ENCODE data around the gene OVCH2.
"Not testable (repeated sequence)": the region's sequence is repeated elsewhere in the genome, so short reads cannot be mapped to it uniquely, and the experiment has no call there.

Gene OVCH2, protein sequence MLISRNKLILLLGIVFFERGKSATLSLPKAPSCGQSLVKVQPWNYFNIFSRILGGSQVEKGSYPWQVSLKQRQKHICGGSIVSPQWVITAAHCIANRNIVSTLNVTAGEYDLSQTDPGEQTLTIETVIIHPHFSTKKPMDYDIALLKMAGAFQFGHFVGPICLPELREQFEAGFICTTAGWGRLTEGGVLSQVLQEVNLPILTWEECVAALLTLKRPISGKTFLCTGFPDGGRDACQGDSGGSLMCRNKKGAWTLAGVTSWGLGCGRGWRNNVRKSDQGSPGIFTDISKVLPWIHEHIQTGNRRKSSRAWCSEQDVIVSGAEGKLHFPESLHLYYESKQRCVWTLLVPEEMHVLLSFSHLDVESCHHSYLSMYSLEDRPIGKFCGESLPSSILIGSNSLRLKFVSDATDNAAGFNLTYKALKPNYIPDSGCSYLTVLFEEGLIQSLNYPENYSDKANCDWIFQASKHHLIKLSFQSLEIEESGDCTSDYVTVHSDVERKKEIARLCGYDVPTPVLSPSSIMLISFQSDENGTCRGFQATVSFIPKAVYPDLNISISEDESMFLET

DNA sequence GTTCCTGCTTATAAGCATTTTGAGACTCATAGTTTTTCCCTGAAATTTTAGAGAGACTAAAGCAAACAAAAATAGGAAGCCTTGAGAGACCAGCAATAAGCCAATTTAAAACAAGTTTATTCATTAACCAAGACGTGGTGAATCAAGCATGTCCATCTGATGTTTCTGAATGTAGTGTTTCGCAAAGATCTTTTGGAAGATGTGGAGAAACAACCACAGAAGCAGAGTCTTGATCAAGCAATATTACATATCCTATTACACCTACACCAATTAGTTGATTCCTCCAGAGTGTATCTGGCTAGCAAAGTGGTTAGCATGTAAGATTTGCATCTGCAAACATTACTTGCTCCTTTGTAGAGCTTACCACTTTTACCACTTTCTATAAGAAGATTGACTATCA is at the start of gene OVCH2:
Gene OVCH2 (minus strand): TSS at position 101 of the 400 bp plus-strand sequence. CDS start 83 bp downstream, at position 18.
- no peaks in the 10 kb centered on the region for H3K36me3 Mint-ChIP-seq
- H3K4me3 Mint-ChIP-seq, result no peak within 1 kb of the TSS
- H3K27me3 Mint-ChIP-seq, result peaks cover 40% of the 10 kb centered on the region
- ATAC-seq, result no peak
- H3K4me1 Mint-ChIP-seq, result no peaks in the 10 kb centered on the region
- H3K9me3 Mint-ChIP-seq, result peaks cover 6% of the 10 kb centered on the region
- no peak within 1 kb of the TSS for H3K27ac Mint-ChIP-seq

DNA sequence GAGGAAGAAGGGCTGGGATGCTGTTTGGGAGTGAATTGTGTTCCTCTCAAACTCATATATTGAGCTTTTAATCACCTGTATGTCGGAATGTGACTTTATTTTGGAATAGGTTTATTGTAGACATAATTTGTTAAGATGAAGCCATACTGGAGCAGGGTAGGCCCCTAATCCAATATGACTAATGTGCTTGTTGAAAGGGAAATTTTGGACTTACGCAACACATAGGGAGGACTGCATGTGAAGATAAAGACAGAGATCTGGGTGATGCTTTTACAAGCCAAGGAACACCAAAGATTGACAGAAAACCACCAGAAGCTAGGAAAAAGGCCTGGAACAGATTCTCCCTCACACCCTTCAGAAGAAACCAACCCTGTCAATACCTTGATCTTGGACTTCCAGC is 43.2 kb upstream of the OVCH2 start:
- H3K36me3 Mint-ChIP-seq, result no peaks in the 10 kb centered on the region
- no peak overlapping the region for H3K27ac Mint-ChIP-seq
- no peak overlapping the region for H3K4me3 Mint-ChIP-seq
- no peaks in the 10 kb centered on the region for H3K27me3 Mint-ChIP-seq
- no peaks in the 10 kb centered on the region for H3K4me1 Mint-ChIP-seq
- ATAC-seq, result no peak
- no peaks in the 10 kb centered on the region for H3K9me3 Mint-ChIP-seq

DNA sequence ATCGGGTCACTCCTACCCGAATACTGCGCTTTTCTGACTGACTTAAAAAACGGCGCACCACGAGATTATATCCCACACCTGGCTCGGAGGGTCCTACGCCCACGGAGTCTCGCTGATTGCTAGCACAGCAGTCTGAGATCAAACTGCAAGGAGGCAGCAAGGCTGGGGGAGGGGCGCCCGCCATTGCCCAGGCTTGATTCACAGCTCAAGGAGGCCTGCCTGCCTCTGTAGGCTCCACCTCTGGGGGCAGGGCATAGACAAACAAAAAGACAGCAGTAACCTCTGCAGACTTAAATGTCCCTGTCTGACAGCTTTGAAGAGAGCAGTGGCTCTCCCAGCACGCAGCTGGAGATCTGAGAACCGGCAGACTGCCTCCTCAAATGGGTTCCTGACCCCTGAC is 28.5 kb upstream of the OVCH2 start:
- H3K36me3 Mint-ChIP-seq, H3K4me3 Mint-ChIP-seq: not testable (repeated sequence)
- peaks cover 21% of the 10 kb centered on the region for H3K27me3 Mint-ChIP-seq

DNA sequence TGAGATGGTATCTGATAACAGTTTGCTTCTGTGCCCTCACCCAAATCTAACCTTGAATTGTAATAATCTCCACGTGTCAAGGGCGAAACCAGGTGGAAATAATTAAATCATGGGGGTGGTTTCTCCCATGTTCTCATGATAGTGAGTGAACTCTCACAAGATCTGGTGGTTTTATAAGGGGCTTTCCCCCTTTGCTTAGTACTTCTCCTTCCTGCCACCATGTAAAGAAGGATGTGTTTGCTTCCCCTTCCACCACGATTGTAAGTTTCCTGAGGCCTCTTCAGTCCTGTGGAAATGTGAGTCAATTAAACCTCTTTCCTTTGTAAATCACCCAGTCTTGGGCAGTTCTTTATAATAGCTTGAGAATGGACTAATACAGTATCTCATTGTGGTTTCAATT is 8.5 kb upstream of the OVCH2 start:
- Mint-ChIP-seq H3K9me3 (peaks cover 18% of the 10 kb centered on the region), H3K27ac (no peak overlapping the region), H3K36me3 (no peaks in the 10 kb centered on the region), H3K27me3 (peaks cover 37% of the 10 kb centered on the region), H3K4me1 (peaks cover 5% of the 10 kb centered on the region), H3K4me3 (no peak overlapping the region)
- ATAC-seq, result no peak

More for the DNA sequence above, 28.5 kb upstream of the OVCH2 start:
- not testable (repeated sequence) for H3K27ac Mint-ChIP-seq, H3K4me1 Mint-ChIP-seq, ATAC-seq, H3K9me3 Mint-ChIP-seq

DNA sequence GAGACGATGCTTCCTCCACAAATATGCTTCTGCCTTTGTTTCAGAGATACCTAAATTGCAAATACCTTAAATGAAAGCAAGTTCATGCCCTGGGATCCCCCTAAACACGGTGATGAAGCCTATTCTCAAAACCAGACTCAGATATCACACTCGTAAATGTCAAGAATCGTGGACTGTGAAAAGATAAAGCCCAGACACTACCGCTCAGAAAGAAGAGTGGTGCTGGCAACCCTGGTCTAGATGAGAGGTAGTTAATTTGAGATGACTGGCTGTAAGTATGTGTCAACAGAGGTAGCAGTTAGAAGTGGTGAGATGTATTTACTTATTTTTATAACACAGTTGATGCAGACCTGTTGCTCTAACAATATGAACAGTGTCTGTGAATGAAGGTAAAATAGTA is 2.5 kb downstream of the OVCH2 start:
- peaks cover 21% of the 10 kb centered on the region for H3K27me3 Mint-ChIP-seq
- no peak overlapping the region for H3K27ac Mint-ChIP-seq
- ATAC-seq, result no peak
- H3K9me3 Mint-ChIP-seq, result no peaks in the 10 kb centered on the region
- H3K36me3 Mint-ChIP-seq, result no peaks in the 10 kb centered on the region
- H3K4me1 Mint-ChIP-seq, result no peaks in the 10 kb centered on the region
- H3K4me3 Mint-ChIP-seq, result no peak overlapping the region

DNA sequence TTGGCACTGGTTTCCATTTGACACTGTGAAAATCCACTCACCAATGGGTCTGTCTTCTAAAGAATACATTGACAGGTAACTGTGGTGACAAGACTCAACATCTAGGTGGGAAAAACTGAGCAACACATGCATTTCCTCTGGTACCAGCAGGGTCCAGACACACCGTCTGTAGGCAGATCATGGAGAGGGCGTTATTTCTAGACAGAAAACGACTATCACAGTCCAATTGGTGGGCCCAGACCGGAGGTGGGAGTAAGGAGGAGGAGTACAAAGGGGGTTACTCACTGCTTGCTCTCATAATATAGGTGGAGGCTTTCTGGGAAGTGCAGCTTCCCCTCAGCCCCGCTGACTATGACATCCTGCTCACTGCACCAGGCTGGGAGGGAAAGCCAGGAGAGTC is 9.9 kb downstream of the OVCH2 start:
- Mint-ChIP-seq H3K4me3 (no peak overlapping the region), H3K27me3 (peaks cover 29% of the 10 kb centered on the region), H3K4me1 (no peaks in the 10 kb centered on the region), H3K36me3 (no peaks in the 10 kb centered on the region), H3K9me3 (no peaks in the 10 kb centered on the region), H3K27ac (no peak overlapping the region)
- ATAC-seq, result no peak

DNA sequence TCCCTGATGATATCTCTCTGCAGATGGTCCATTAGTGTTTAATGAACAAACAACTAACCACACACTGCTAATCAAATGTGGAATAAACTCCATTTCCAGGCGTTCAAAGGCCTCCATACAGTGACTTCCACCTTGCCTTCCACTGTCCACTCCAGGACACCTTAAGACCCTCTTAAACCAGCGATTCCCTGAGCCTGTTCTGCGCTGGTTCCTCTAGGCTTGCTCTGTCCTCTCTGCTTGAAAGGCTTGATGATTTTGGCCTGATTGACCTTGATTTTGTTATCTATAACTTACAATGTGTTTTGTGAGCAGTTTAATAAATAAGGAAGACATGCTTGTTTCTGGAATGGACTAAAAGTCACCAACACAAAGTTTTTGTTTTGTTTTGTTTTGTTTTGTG is 12.0 kb downstream of the OVCH2 start:
- Mint-ChIP-seq H3K27me3 (peaks cover 29% of the 10 kb centered on the region), H3K4me3 (no peak overlapping the region), H3K27ac (no peak overlapping the region), H3K9me3 (no peaks in the 10 kb centered on the region), H3K4me1 (no peaks in the 10 kb centered on the region), H3K36me3 (no peaks in the 10 kb centered on the region)
- no peak for ATAC-seq

DNA sequence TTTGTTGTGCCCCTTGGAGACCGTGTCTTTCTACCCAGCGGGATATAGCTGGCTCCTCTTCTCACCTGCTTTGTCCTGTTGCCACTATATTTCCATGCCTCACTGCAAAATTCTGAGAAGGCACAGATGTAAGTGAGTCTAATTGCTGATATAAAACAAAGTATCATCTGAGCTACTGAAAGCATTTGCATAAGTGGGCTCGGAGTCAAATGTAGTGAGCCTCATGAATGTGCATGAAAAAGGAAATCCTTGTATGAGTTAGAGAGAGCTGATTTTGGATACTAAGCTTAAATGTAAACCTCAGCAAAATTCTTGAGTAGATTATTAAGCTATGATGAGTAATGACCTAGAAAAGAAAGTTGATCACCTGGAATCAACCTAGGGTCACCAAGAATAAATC is 13.9 kb downstream of the OVCH2 start:
- ATAC-seq, result no peak
- Mint-ChIP-seq H3K27me3 (peaks cover 29% of the 10 kb centered on the region), H3K9me3 (no peaks in the 10 kb centered on the region), H3K27ac (no peak overlapping the region), H3K36me3 (no peaks in the 10 kb centered on the region), H3K4me1 (no peaks in the 10 kb centered on the region), H3K4me3 (no peak overlapping the region)

DNA sequence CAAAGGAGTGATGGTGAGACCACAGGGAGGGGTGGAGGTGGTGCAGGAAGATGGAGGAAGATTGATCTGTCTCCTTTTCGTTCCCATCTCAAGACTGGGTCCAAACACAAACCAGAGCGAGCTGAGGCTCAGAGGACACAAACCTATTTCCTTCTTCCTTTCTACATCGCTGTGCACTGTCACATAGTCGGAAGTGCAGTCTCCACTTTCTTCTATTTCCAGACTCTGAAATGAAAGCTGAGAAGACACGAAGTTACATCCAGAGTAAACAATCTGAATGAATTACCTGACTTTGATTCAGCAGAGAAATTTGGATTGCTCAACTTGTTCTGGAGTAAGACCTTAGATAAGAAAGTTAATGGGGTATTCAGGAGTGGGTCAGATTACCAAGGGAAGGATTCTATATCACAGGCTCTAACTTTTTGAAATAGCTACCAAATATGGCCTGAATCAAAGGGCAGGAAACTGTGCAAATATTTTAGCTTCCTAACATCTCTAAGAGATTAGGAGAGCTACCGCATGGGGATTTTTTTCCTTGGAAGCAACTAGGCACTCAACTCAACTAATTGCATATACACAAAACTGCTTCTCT is 14.4 kb downstream of the OVCH2 start:
- no peaks in the 10 kb centered on the region for H3K4me1 Mint-ChIP-seq
- no peak overlapping the region for H3K4me3 Mint-ChIP-seq
- H3K27me3 Mint-ChIP-seq, result peaks cover 29% of the 10 kb centered on the region
- no peaks in the 10 kb centered on the region for H3K36me3 Mint-ChIP-seq
- no peak for ATAC-seq
- no peaks in the 10 kb centered on the region for H3K9me3 Mint-ChIP-seq
- no peak overlapping the region for H3K27ac Mint-ChIP-seq

DNA sequence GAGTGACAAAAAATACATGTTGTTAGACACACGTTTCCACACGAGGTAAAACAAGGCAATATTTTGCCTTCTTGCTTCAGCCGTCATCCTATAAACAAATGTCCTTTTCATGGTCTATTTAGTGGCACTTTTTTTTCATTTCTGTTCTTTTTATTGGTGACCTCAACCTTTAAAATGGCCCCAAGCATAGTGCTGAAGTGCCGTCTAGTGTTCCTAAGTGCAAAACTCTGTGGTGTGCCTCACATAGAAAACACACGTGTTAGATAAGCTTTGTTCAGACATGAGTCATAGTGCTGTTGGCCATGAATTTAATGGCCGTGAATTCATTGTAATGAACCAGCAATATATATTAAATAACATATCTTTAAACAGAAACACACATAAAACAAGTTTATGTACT is 15.6 kb downstream of the OVCH2 start:
- peaks cover 29% of the 10 kb centered on the region for H3K27me3 Mint-ChIP-seq
- no peak overlapping the region for H3K4me3 Mint-ChIP-seq
- no peaks in the 10 kb centered on the region for H3K36me3 Mint-ChIP-seq
- no peak for ATAC-seq
- H3K27ac Mint-ChIP-seq, result no peak overlapping the region
- H3K9me3 Mint-ChIP-seq, result no peaks in the 10 kb centered on the region
- no peaks in the 10 kb centered on the region for H3K4me1 Mint-ChIP-seq

DNA sequence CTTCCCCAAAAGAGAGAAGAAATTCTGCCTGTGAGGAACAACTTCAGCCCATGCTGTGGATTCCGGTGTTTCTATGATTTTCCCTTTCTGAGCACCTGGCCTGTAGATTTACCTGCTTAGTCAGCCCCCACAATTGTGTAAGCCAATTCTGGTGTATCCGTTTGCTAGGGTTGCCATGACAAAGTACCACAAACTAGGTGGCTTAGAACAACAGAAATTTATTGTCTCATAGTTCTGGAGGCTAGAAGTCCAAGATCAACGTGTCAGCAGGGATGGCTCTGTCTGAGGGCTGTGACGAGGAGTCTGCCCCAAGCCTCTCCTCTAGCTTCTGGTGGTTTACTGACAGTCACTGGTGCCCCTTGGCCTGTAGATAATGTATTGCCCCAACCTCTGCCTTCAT is 17.0 kb downstream of the OVCH2 start:
- Mint-ChIP-seq H3K9me3 (no peaks in the 10 kb centered on the region), H3K27ac (no peak overlapping the region), H3K4me1 (no peaks in the 10 kb centered on the region), H3K36me3 (no peaks in the 10 kb centered on the region), H3K4me3 (no peak overlapping the region), H3K27me3 (peaks cover 26% of the 10 kb centered on the region)
- no peak for ATAC-seq

DNA sequence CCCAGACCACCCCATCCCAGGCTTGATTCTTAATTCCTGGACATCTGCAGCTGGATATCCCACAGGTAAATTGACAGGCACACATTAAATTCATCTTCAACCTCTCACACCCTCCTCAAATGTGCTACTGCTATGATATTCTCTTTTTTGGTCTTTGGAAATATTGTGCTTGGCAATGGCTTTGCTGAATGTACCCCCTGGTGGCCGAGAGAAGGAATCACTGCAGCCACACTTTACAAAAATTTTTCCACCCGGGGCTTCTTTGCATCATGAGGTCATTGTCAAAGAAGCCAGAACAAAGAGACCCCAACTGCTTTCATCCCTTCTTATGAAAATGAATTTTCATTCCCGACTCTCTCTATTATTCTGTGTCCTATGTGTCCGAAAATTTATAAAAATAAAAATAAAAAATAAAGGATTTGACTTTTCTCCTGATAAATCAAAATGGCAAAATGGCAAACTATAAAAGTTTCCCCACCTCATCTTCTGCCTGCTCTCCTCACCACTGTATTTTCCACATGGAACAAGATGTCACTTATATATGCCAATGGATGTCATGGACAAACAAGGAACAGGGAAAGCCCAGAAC is 17.9 kb downstream of the OVCH2 start:
- no peak for ATAC-seq
- H3K36me3 Mint-ChIP-seq, result no peaks in the 10 kb centered on the region
- no peaks in the 10 kb centered on the region for H3K4me1 Mint-ChIP-seq
- H3K9me3 Mint-ChIP-seq, result no peaks in the 10 kb centered on the region
- peaks cover 17% of the 10 kb centered on the region for H3K27me3 Mint-ChIP-seq
- no peak overlapping the region for H3K27ac Mint-ChIP-seq
- no peak overlapping the region for H3K4me3 Mint-ChIP-seq

DNA sequence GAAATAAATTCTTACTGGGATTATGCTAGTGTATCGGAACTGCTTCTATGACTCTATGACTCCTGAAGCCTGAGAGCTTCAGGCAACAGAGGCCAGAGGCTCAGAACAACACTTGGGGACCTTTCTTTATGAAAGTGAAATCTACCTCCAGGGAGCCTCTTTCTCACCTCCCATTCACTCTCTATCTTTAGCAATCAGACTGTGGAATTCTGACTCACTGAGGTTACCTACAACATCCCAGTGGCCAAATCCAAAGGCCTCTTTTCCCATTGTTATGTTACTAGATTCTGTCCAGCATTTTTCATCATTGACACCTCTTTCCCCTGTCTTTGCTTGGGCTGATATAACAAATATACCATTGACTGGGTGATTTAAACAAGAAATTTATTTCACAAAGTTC is 18.9 kb downstream of the OVCH2 start:
- no peak for ATAC-seq
- Mint-ChIP-seq H3K4me1 (no peaks in the 10 kb centered on the region), H3K27ac (no peak overlapping the region), H3K27me3 (peaks cover 8% of the 10 kb centered on the region), H3K4me3 (no peak overlapping the region), H3K9me3 (no peaks in the 10 kb centered on the region), H3K36me3 (no peaks in the 10 kb centered on the region)

DNA sequence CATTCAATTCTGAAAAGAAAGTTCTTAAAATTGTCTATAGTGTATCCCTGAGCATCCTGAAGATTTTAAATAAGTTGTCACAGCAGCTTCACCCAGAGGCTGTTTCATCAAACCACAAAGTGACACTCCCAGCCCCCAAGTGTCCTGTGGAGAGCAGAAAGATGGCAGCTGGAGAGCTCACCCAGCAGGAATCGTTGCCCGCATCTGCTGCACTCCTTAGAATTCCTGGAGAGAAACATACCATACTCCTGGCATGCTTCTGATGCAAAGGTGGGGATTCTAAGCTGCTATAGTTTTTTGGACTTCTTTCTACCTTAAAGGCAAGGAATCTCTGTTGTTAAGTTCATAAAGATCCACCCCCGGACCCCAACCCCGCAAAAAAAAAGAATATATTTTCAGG is 19.5 kb downstream of the OVCH2 start:
- Mint-ChIP-seq H3K27me3 (peaks cover 8% of the 10 kb centered on the region), H3K36me3 (no peaks in the 10 kb centered on the region)
- ATAC-seq, result no peak

DNA sequence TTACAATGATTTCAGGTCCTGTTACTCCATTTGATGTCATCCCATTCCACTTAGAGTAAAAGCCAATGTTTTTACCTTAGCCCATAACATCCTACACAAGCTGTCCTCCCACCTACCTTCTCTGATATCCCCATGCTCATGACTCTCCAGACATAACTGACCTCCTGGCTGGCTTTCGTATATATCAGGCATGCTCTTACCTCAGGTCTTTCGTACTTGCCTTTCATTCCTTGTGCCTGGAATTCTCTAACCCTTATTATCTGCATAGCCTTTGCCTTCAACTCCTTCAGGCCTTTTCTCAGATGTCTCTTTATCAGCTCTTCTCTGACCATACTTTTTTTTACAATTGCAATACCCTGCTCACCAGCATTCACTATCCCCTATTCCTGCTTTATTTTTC is 22.7 kb downstream of the OVCH2 start:
- H3K27me3 Mint-ChIP-seq, result peaks cover 25% of the 10 kb centered on the region
- no peak for ATAC-seq
- H3K4me3 Mint-ChIP-seq, result no peak overlapping the region

More for the DNA sequence above, 19.5 kb downstream of the OVCH2 start:
- H3K4me3 Mint-ChIP-seq, result no peak overlapping the region
- no peaks in the 10 kb centered on the region for H3K9me3 Mint-ChIP-seq
- no peaks in the 10 kb centered on the region for H3K4me1 Mint-ChIP-seq
- H3K27ac Mint-ChIP-seq, result no peak overlapping the region

DNA sequence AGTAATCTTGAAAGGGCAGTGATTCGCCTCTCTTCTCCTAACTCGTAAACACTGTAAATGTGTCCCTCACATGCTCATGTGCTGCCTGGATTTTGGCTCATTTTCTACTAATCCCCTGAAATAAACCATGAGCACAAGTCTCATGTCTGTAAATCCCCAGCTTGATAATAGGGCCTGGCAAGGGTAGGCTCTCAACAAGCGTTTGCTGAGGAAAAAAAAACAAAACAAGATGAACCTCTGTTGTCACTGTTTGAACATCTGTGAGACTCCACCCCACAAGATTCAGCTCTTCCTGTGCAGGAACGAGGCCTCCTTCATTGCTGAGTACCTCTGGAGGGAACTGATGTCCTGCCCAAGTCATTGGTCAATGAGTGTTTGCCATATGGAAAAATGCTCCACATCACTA is 28.5 kb downstream of the OVCH2 start:
- Mint-ChIP-seq H3K36me3 (no peaks in the 10 kb centered on the region), H3K4me1 (peaks cover 24% of the 10 kb centered on the region), H3K27ac (no peak overlapping the region), H3K27me3 (peaks cover 28% of the 10 kb centered on the region), H3K9me3 (peaks cover 12% of the 10 kb centered on the region), H3K4me3 (no peak overlapping the region)
- no peak for ATAC-seq

More for the DNA sequence above, 22.7 kb downstream of the OVCH2 start:
- no peaks in the 10 kb centered on the region for H3K36me3 Mint-ChIP-seq
- H3K9me3 Mint-ChIP-seq, result no peaks in the 10 kb centered on the region
- H3K4me1 Mint-ChIP-seq, result no peaks in the 10 kb centered on the region
- H3K27ac Mint-ChIP-seq, result no peak overlapping the region

All from stimulated activated memory B cell treated with anti-CD40 and anti-IgM and Interleukin-4, amounts not matched to agents 10 μg/mL and 1 μg/mL and 100 μg/mL, for 72 hours (primary cell).